Femur (tissue), 1 donor: ENCODE results near the gene DHRS13.
"Not testable (repeated sequence)": the region's sequence is repeated elsewhere in the genome, so short reads cannot be mapped to it uniquely, and the experiment has no call there.

Experiments used
- DNase-seq: peaks from one replicate; pipeline ENCODE4 v3.0.0-alpha.2; 2017

DHRS13 gene

GRCh38 chr17:28901866-28902818 is 737 bp downstream of the DHRS13 start:
- DNase-seq, result no peak

- DNase-seq, result no peak
Measured at GRCh38 chr17:28900986-28901726, 1.7 kb downstream of the DHRS13 start.

- DNase-seq, result no peak
Measured at GRCh38 chr17:28899212-28899815, 3.6 kb downstream of the DHRS13 start.

- no peak for DNase-seq
Measured at GRCh38 chr17:28898527-28898955, 4.3 kb downstream of the DHRS13 start.

GRCh38 chr17:28897769-28898526 is 4.9 kb downstream of the DHRS13 start:
- peak; percentile 47 for DNase-seq

GRCh38 chr17:28896884-28897768 is 5.8 kb downstream of the DHRS13 start, which contains the start of gene FLOT2:
FLOT2 (minus strand) TSS chr17:28897733; CDS start chr17:28897574, 159 bp downstream.
- peak; percentile 64 for DNase-seq

GRCh38 chr17:28896491-28896883 is 6.4 kb downstream of the DHRS13 start:
- DNase-seq, result no peak

- no peak for DNase-seq
Measured at GRCh38 chr17:28895794-28896447, 7.0 kb downstream of the DHRS13 start.

- not testable (repeated sequence) for DNase-seq
Measured at GRCh38 chr17:28893248-28894183, 9.4 kb downstream of the DHRS13 start.

GRCh38 chr17:28892024-28892423 is 10.9 kb downstream of the DHRS13 start:
- no peak for DNase-seq

GRCh38 chr17:28891201-28891600 is 11.7 kb downstream of the DHRS13 start:
- no peak for DNase-seq

GRCh38 chr17:28889996-28890395 is 12.9 kb downstream of the DHRS13 start:
- no peak for DNase-seq

- DNase-seq, result no peak
Measured at GRCh38 chr17:28888832-28889231, 14.0 kb downstream of the DHRS13 start.

GRCh38 chr17:28887871-28888471 is 14.9 kb downstream of the DHRS13 start:
- no peak for DNase-seq

- DNase-seq, result no peak
Measured at GRCh38 chr17:28885951-28886350, 16.9 kb downstream of the DHRS13 start.

GRCh38 chr17:28885363-28885762 is 17.5 kb downstream of the DHRS13 start:
- DNase-seq, result no peak

- no peak for DNase-seq
Measured at GRCh38 chr17:28883967-28884702, 18.7 kb downstream of the DHRS13 start.

GRCh38 chr17:28882154-28882895 is 20.6 kb downstream of the DHRS13 start:
- DNase-seq, result no peak
